NCI-H2081 (cell line): Measurements from ENCODE around the gene ATG16L1.

ENCODE experiments used
- DNase-seq, 2 experiments: peaks; one replicate each; lab custom pipeline; 2025; lab: John Stamatoyannopoulos, UW

The ATG16L1 gene

DNA sequence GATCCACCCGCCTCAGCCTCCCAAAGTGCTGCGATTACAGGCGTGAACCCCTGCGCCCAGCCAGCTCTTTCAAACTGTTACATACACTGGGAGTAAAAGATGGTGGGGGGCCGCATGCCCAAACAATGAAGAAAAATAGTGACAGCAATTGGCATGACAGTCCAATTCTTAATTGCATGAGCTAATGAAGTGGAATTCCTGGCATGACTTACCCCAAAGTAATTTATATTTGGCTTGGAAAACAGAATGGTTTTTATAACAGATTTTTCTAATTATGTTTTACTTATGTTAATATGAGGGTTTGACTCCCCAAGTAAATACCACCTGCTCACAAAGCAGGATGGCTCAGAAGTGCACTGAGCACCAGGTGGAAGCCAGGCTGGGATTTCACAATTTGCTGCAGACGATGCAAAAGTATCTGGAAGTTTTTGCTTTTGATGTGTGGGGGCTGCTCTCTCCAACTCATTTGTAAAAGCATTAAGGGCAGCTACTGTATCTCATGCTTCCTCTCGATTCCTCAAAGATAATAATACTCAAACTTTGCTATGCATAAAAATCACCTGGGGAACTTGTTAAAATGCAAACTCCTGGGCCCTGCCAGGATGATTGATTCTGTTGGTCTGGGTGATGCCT lies 24.0 kb upstream of the ATG16L1 start:
- DNase-seq: peak in 1 of 2 experiments; percentile 68

DNA sequence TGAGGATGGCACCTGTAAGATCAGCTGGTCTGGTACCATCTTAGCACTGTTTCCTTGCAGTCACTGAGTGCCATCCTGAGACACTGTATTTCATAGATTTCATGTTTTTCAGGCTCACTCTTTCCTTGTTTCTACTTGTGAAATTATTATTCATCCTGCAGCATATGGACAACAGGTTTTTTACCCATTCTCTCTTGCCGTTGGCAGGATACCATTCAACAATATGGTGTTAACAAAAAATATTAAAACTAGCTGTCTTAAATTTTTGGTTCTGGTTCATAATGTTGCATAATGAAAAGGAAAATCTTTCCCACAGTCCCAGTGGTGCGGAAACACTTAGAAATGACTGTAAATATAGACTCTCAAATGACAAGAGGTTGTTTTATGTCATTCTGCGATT lies 23.1 kb upstream of the ATG16L1 start:
- DNase-seq: no peak

- DNase-seq: no peak
These were observed 17.7 kb upstream of the ATG16L1 start for GRCh38 chr2:233233618-233234230.

- DNase-seq: no peak
These were observed 17.2 kb upstream of the ATG16L1 start for GRCh38 chr2:233234264-233234663.

DNA sequence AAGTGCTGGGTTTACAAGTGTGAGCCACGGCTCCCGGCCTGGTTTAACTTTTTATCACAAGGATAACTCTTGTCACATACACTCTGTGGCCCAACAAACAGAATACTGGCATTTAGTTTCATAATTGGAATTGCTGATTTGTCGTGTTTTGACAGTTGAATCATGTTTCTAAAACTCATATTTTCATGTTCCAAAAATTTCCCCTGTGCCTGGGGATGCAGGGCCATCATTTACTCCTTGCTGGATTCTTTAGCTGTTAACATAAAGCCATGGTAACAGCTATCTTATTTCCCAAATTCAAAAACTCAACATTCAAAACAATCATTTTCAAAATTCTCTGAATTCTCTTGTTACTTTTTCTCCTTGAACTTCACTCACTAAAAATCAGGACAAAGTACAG lies 16.5 kb upstream of the ATG16L1 start:
- DNase-seq: no peak

DNA sequence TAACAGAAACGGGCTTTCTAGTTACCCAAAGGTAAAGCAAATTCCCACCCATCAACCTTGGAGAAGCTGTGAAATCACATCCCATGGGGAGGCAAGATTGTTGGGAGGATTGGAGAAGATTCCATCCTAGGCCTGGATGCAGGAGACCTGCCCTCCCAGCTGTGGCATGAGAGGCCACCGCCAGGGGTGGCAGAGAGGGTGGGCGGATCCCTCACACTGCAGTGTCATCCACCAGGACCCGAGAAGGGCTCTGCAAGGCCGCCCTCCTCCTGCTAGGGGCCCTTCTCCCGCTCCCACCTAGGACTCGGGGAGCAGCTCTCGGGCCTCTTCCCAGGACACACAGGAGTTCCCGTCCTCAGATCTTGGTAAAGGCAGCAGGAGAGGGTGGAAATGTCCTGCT lies 15.5 kb upstream of the ATG16L1 start:
- no peak for DNase-seq

- no peak for DNase-seq
These were observed 14.5 kb upstream of the ATG16L1 start for GRCh38 chr2:233236820-233237589.

GRCh38 chr2:233240897-233241296 lies 10.6 kb upstream of the ATG16L1 start:
- no peak for DNase-seq

- DNase-seq: no peak
These were observed 9.7 kb upstream of the ATG16L1 start for GRCh38 chr2:233241803-233242202.

DNA sequence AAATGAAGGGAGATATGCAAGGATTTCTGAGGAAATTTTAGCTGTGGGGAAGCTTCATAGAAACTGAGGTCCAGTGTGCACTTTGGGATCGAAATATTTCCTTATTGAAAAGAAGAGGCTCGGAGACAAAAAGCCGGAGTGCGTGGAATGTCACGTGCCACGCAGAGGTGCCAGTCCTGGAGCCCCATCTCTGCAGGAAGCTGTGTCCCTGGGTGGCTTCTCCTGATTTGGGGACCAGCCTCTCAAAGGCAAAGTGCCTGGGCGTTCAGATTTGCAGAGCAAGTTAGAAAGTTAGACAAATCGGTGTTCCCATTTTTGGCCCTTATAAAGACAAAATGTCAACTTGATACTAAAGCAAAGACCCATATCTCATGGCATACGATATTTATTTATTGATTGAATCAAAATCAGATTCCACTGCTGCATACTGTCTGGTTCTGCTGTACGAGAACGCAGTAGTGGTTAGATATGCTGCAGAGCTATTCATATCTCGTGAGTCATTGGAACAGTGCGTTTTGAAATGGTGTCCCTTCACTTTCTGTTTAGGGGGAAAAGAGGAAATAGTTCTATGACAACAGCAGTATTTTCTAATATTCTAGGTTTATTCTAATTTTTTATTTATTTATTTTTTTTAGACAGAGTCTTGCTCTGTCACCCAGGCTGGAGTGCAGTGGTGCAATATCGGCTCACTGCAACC lies 9.1 kb upstream of the ATG16L1 start:
- DNase-seq: no peak

- DNase-seq: no peak
These were observed 8.1 kb upstream of the ATG16L1 start for GRCh38 chr2:233243348-233243747.

GRCh38 chr2:233244818-233245217 lies 6.7 kb upstream of the ATG16L1 start:
- DNase-seq: no peak

- DNase-seq: no peak
These were observed 6.1 kb upstream of the ATG16L1 start for GRCh38 chr2:233245406-233245805.

- no peak for DNase-seq
These were observed 4.4 kb upstream of the ATG16L1 start for GRCh38 chr2:233247116-233247515.

DNA sequence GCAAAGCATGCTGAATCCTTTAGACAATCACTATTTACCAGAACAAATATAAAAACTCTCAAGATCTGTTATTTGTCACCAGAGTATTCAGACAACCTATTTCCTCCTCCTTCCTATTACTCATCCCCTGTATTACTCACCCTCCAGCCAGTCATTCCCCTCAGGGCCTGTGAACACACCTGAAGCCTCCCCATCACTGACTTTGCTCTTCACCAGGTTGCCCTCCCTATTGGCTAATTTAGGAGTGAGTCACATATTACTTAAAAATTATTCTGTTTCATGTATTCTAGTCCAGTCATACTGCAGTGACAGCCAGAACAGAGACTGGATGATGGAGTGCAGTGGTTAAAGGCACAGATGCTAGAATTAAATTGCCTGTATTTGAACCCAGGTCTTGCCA lies 3.7 kb upstream of the ATG16L1 start:
- DNase-seq: no peak

DNA sequence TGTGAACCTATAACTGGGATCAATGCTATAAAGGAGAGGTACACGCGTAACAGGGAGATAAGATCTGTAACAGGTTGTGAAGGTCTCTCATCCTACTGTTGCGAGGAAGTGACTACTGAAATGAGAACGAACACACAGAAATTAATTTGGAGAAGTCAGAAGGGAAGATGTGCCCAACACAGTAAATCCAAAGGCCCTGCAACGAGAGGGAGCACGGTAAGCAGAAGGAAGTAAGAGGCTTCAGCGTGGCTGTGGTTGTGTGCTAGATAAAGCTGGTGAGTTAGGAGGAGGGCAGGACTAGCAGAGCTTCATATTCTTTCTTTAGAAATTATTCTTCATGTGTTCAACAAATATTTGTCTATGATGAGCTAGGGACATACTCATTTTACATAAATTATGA lies 2.5 kb upstream of the ATG16L1 start:
- DNase-seq: no peak

GRCh38 chr2:233250568-233250967 lies 905 bp upstream of the ATG16L1 start:
- no peak for DNase-seq

- no peak for DNase-seq
These were observed 528 bp upstream of the ATG16L1 start for GRCh38 chr2:233250985-233251305.

DNA sequence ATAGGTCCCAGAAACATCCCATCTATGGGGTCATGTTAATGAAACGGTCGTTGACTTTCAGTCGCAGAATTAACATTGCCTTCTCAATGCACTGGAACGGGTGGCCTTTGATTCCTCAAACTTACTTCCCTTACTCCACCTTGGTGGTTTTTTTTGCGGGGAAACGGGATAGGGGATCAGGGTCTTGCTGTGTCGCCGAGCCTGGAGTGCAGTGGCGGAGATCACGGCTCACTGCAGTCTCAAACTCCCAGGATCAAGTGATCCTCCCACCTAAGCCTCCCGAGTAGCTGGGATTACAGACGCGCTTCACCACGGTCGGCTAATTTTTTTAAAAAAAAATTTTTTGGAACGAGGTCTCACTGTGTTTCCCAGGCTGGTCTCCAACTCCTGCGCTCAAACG lies 754 bp downstream of the ATG16L1 start:
- no peak for DNase-seq

DNA sequence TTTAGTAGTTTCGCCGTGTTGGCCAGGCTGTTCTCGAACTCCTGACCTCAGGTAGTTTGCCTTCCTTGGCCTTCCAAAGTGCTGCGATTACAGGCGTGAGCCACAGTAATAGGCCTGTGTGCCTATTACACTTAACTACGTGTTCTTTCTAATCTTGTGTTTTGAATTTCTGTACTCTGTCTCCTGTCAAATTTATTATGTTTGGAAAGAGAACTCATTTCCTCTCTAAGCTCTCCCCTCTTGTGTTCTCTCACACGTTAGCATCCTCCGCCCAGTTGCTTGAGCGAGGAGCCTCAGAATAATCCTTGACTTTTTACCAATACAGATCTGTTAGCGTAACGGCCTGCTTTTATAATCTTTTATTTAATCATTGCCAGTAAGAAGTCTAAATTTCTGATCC lies 3.7 kb downstream of the ATG16L1 start:
- no peak for DNase-seq

- no peak for DNase-seq
These were observed 4.6 kb downstream of the ATG16L1 start for GRCh38 chr2:233256048-233256447.

DNA sequence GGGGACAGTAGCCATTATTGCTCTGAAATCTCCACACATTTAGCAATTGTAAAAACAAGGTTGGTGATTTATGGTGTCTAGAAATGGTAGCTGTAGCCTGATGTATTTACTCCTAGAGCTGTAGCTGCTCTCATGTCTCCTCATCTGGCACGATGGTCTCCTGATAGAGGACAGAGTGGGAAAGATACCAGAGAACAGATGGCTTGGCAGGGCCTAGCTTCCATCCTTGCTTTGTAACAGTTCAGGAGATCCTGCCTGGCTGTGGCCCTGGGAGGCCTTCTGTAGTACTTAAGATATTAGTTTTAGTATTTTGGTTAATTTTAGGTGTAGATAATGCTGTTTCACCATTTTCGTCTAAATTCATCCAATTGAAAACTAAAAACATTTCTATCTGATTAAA lies 6.7 kb downstream of the ATG16L1 start:
- no peak for DNase-seq

DNA sequence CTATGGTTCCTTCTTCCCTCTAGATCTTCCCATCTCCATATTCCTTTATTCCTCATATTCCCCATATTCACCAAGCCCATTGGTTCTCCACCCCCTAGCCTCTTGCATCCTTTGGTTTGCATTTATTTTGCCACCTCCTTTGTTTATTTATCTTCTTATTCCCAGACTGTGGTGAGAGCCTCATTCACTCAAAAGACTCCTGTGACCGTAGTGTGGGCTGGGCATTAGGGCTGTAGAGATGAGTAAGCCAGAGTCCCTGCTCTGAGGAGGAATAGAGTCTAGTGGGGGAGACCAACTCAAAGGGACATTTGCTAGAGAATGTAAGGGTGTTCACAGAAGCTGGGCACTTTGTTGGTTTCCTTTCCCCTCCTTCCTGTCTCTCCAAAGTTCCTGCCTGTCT lies 8.3 kb downstream of the ATG16L1 start:
- no peak for DNase-seq
